A549 treated with AZD2906 at 1 μM for 4 hours (cell line): ENCODE measurements around the gene HOXD4. TPM values are rescaled to one million over a fixed set of nuclear protein-coding genes. Genes with fewer than 3 reads are reported as not detected.

ENCODE experiments used
- total RNA-seq: library from RNA; stranded (reverse); fragments of 200-300 nt; extraction: Qiagen RNA extraction; gene quantifications from 5 replicates; pipeline ENCODE4 v1.2.3, GENCODE V29; 2022

HOXD4 gene
- total RNA-seq = 0.15 to 0.52 TPM (median 0.38 TPM) in 5 replicates

GRCh38 chr2:176151442-176152287 lies at the start of gene HOXD4:
Gene HOXD4 (plus strand): TSS chr2:176151550. CDS start chr2:176151634, 84 bp downstream.

GRCh38 chr2:176106581-176107539 lies 44.5 kb upstream of the HOXD4 start, which contains the start of gene HOXD11:
Gene HOXD11 (plus strand): TSS chr2:176107280. CDS start chr2:176107356, 76 bp downstream.

GRCh38 chr2:176115883-176116813 lies 35.2 kb upstream of the HOXD4 start, which contains the start of gene HOXD10:
Gene HOXD10 (plus strand): TSS chr2:176116778. CDS start chr2:176116834, 56 bp downstream.

GRCh38 chr2:176122683-176123410 lies 28.5 kb upstream of the HOXD4 start, which contains the start of gene HOXD9:
Gene HOXD9 (plus strand): TSS chr2:176122719. CDS start chr2:176122769, 50 bp downstream.

GRCh38 chr2:176128982-176129796 lies 22.2 kb upstream of the HOXD4 start, which contains the start of gene HOXD8:
Gene HOXD8 (plus strand): TSS chr2:176129705. CDS start chr2:176130367, 662 bp downstream.

GRCh38 chr2:176156807-176157498 lies 5.6 kb downstream of the HOXD4 start, which contains the start of gene HOXD3:
Gene HOXD3 (plus strand): TSS chr2:176157307. CDS start chr2:176169115, 11,808 bp downstream.

GRCh38 chr2:176187899-176188773 lies 36.8 kb downstream of the HOXD4 start, which contains the start of gene HOXD1:
Gene HOXD1 (plus strand): TSS chr2:176188668. CDS start chr2:176188802, 134 bp downstream.

Other genes with a start within 250 kb of the HOXD4 start
- 10.8 to 15.0 TPM (median 12.9 TPM) in 5 replicates for gene LNPK, start 149.3 kb upstream of the HOXD4 start, total RNA-seq
- 0.01 TPM in 1 of 5 replicates, not detected in the others for gene EVX2, start 67.6 kb upstream of the HOXD4 start, total RNA-seq
- gene HOXD13, start 58.8 kb upstream of the HOXD4 start, total RNA-seq = 0.07 to 0.27 TPM (median 0.18 TPM) in 5 replicates
- not detected in 5 replicates for gene HOXD12, start 51.8 kb upstream of the HOXD4 start, total RNA-seq
- 5.2 to 6.9 TPM (median 6.5 TPM) in 5 replicates for gene HOXD11, start 44.3 kb upstream of the HOXD4 start, total RNA-seq
- gene HOXD10, start 34.8 kb upstream of the HOXD4 start, total RNA-seq = 4.4 to 5.7 TPM (median 5.2 TPM) in 5 replicates
- gene HOXD9, start 28.8 kb upstream of the HOXD4 start, total RNA-seq = 0.83 to 1.6 TPM (median 1.2 TPM) in 5 replicates
- 5.0 to 6.2 TPM (median 5.3 TPM) in 5 replicates for gene HOXD8, start 21.8 kb upstream of the HOXD4 start, total RNA-seq
- gene HOXD3, start 5.8 kb downstream of the HOXD4 start, total RNA-seq = 0.06 to 0.16 TPM (median 0.09 TPM) in 5 replicates
- 0.08 to 0.27 TPM (median 0.26 TPM) in 5 replicates for gene HOXD1, start 37.1 kb downstream of the HOXD4 start, total RNA-seq
- gene MTX2, start 117.9 kb downstream of the HOXD4 start, total RNA-seq = 38.4 to 40.7 TPM (median 40.0 TPM) in 5 replicates